SHP77 treated with DMSO at 0.1 percent for 48 hours (cell line): ENCODE measurements around the gene ZNF385A.
"Not testable (repeated sequence)": the region's sequence is repeated elsewhere in the genome, so short reads cannot be mapped to it uniquely, and the experiment has no call there.

Experiments used
- DNase-seq: peaks from one replicate; lab custom pipeline; 2025; lab: John Stamatoyannopoulos, UW

The ZNF385A gene

DNA sequence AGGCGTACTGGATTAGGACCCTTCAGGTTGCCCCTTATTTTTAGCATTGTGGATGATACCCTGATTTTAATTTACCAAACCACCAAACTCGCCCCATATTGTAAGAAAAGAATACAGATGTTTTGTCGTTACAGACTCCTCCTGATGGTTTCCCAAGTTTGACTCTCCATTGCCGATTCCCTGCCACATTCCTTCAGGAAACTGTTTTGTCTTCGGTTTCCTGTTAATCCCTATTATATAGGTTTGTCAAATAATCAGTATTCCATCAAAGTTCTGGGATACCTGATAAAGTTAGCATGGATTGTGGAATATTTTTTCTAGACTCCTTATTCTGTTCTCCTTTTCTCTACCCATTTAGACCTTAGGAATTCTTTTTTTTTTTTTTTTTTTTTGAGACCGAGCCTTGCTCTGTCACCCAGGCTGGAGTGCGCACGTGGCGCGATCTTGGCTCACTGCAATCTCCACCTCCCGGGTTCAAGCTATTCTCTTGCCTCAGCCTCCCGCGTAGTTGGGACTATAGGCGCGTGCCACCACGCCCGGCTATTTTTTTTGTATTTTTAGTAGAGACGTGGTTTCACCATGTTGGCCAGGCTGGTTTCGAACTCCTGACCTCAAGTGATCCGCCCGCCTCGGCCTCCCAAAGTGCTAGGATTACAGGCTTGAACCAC lies 59.0 kb downstream of the ZNF385A start:
- DNase-seq = not testable (repeated sequence)

GRCh38 chr12:54324617-54325441 lies 59.7 kb downstream of the ZNF385A start, which contains the start of gene COPZ1:
Gene COPZ1, plus strand, starts transcription at chr12:54325131. Its CDS starts 33 bp downstream, at chr12:54325164.
- DNase-seq = peak; percentile 99

GRCh38 chr12:54321363-54321762 lies 63.2 kb downstream of the ZNF385A start:
- DNase-seq = no peak
